H1 (cell line): ENCODE data around the gene PNO1. TPM values are rescaled to one million over a fixed set of nuclear protein-coding genes. Genes with fewer than 3 reads are reported as not detected.

Experiments used
- CTCF ChIA-PET: fragments of 300-600 bp; sonication (Branson Sonifier 250); formaldehyde crosslinking; loops from one replicate; lab custom pipeline; 2021; ENCODE audit not compliant: partially characterized antibody; lab: Charles Lee
- POLR2A ChIA-PET: fragments of 300-600 bp; sonication (Branson Sonifier 250); formaldehyde crosslinking; loops from one replicate; lab custom pipeline; 2021; ENCODE audit warnings: inconsistent platforms; ENCODE audit not compliant: partially characterized antibody; lab: Charles Lee
- DNase-seq, 2 experiments: peaks; one replicate each; pipeline versions ENCODE4 v3.0.0 to v3.0.0-alpha.2; 2010 to 2022; ENCODE audit warnings: low spot score in 2 of 2, low read depth in 1 of 2, mixed read lengths in 1 of 2
- FAIRE-seq: peaks from 2 replicates; lab custom pipeline; 2011; peaks lifted over from hg19 to GRCh38; lab: Jason Lieb, UNC
- H2AFZ ChIP-seq: 2 replicates; pipeline ENCODE4 v1.8.1; 2012; ENCODE audit warnings: low read length, inconsistent platforms
- H2AK5ac ChIP-seq: 2 replicates; pipeline ENCODE4 v1.6.1; 2013; ENCODE audit warnings: low read depth, low read length
- H2BK120ac ChIP-seq: replicated peaks from 2 replicates; pipeline ENCODE3; 2013; ENCODE audit warnings: low read depth, low read length, inconsistent platforms
- H2BK12ac ChIP-seq: 2 replicates; pipeline ENCODE4 v1.6.1; 2013; ENCODE audit warnings: low read depth, low read length
- H2BK15ac ChIP-seq: 2 replicates; pipeline ENCODE4 v1.6.1; 2013; ENCODE audit warnings: low read length
- H2BK20ac ChIP-seq: 2 replicates; pipeline ENCODE4 v1.6.1; 2013; ENCODE audit warnings: low read length
- H2BK5ac ChIP-seq: 2 replicates; pipeline ENCODE4 v1.6.1; 2013; ENCODE audit warnings: low read depth, low read length
- H3K14ac ChIP-seq: 2 replicates; pipeline ENCODE4 v1.6.1; 2013; ENCODE audit warnings: inconsistent platforms; ENCODE audit not compliant: insufficient read length
- H3K18ac ChIP-seq: 2 replicates; pipeline ENCODE4 v1.6.1; 2013; ENCODE audit warnings: low read length; ENCODE audit errors: extremely low read depth
- H3K23ac ChIP-seq: 2 replicates; pipeline ENCODE4 v1.6.1; 2013; ENCODE audit warnings: inconsistent platforms; ENCODE audit not compliant: insufficient read length
- H3K23me2 ChIP-seq: 2 replicates; pipeline ENCODE4 v1.6.1; 2013; ENCODE audit warnings: low read depth, low read length
- H3K27ac ChIP-seq: 2 replicates; pipeline ENCODE4 v1.6.1; 2011; ENCODE audit warnings: low read depth, low read length, inconsistent platforms
- H3K27me3 ChIP-seq, 4 experiments: replicated peaks in 1 of 4; 1 replicate in 1 of 4; 2 replicates in 3 of 4; pipeline versions ENCODE4 v1.6.1 to v1.8.1; 2011 to 2013; ENCODE audit warnings: low read length in 3 of 4, mild to moderate bottlenecking in 3 of 4, inconsistent platforms in 2 of 4, mixed read lengths in 2 of 4, moderate library complexity in 1 of 4; ENCODE audit not compliant: control insufficient read depth in 3 of 4, insufficient read depth in 3 of 4; ENCODE audit errors: extremely low read depth in 1 of 4
- H3K36me3 ChIP-seq, 4 experiments: 2 replicates each; pipeline versions ENCODE4 v1.6.1 to v1.8.1; 2011 to 2013; ENCODE audit warnings: mild to moderate bottlenecking in 4 of 4, low read length in 3 of 4, moderate library complexity in 2 of 4, control low read depth in 1 of 4, inconsistent platforms in 1 of 4; ENCODE audit not compliant: insufficient read depth in 4 of 4, control insufficient read depth in 2 of 4
- H3K4ac ChIP-seq: replicated peaks from 2 replicates; pipeline ENCODE3; 2013; ENCODE audit warnings: low read length, low read depth, mixed read lengths, inconsistent platforms; ENCODE audit not compliant: insufficient read length
- H3K4me1 ChIP-seq, 4 experiments: replicated peaks in 1 of 4; 1 replicate in 1 of 4; 2 replicates in 3 of 4; pipeline versions ENCODE4 v1.6.1 to v1.8.1; 2011 to 2013; ENCODE audit warnings: low read length in 3 of 4, inconsistent platforms in 2 of 4, mixed read lengths in 1 of 4; ENCODE audit not compliant: insufficient read depth in 4 of 4, control insufficient read depth in 3 of 4
- H3K4me2 ChIP-seq, 2 experiments: 2 replicates each; pipeline versions ENCODE4 v1.6.1 to v1.8.1; 2011 to 2013; ENCODE audit warnings: low read depth in 2 of 2, low read length in 2 of 2, control low read depth in 1 of 2, inconsistent platforms in 1 of 2, mild to moderate bottlenecking in 1 of 2; ENCODE audit not compliant: insufficient read depth in 1 of 2
- H3K4me3 ChIP-seq, 4 experiments: fragments of 200-600, 300-600 bp in 1 of 4; sonication (generic), shearing (Covaris generic), sonication (Bioruptor Twin) in 1 of 4; 2 replicates each; pipeline versions ENCODE4 v1.5.1 to v1.8.1; 2011 to 2016; ENCODE audit warnings: low read length in 4 of 4, low read depth in 3 of 4, control low read depth in 2 of 4, inconsistent platforms in 2 of 4, mild to moderate bottlenecking in 2 of 4, mixed read lengths in 1 of 4, moderate library complexity in 1 of 4; ENCODE audit not compliant: insufficient read depth in 2 of 4; ENCODE audit errors: extremely low read depth in 1 of 4
- H3K56ac ChIP-seq: replicated peaks from 2 replicates; pipeline ENCODE3; 2013; ENCODE audit warnings: low read depth, mild to moderate bottlenecking, mixed read lengths, low read length, inconsistent platforms; ENCODE audit not compliant: insufficient read length
- H3K79me1 ChIP-seq: 2 replicates; pipeline ENCODE4 v1.6.1; 2013; ENCODE audit warnings: low read depth, low read length, control low read depth
- H3K79me2 ChIP-seq, 2 experiments: 2 replicates each; pipeline versions ENCODE4 v1.6.1 to v1.8.1; 2012 to 2013; ENCODE audit warnings: low read length in 2 of 2, mild to moderate bottlenecking in 2 of 2, inconsistent platforms in 1 of 2; ENCODE audit not compliant: insufficient read depth in 2 of 2, control insufficient read depth in 1 of 2
- H3K9ac ChIP-seq, 4 experiments: replicated peaks in 1 of 4; 1 replicate in 1 of 4; 2 replicates in 3 of 4; pipeline versions ENCODE4 v1.6.1 to v1.8.1; 2011 to 2013; ENCODE audit warnings: low read depth in 3 of 4, low read length in 3 of 4, control low read depth in 2 of 4, mild to moderate bottlenecking in 2 of 4, moderate library complexity in 2 of 4, inconsistent platforms in 1 of 4; ENCODE audit errors: extremely low read depth in 1 of 4
- H3K9me3 ChIP-seq, 2 experiments: 2 replicates each; pipeline versions ENCODE4 v1.6.1 to v1.8.1; 2012 to 2013; ENCODE audit warnings: mild to moderate bottlenecking in 2 of 2, moderate library complexity in 2 of 2, control low read depth in 1 of 2, inconsistent platforms in 1 of 2, low read depth in 1 of 2, low read length in 1 of 2, mixed read lengths in 1 of 2; ENCODE audit not compliant: insufficient read depth in 2 of 2
- H4K20me1 ChIP-seq, 2 experiments: replicated peaks in 1 of 2; 2 replicates each; pipeline versions ENCODE3 to v1.8.1; 2011 to 2013; ENCODE audit warnings: inconsistent platforms in 2 of 2, low read length in 2 of 2, mild to moderate bottlenecking in 1 of 2; ENCODE audit not compliant: insufficient read depth in 2 of 2, control insufficient read depth in 1 of 2
- H4K5ac ChIP-seq: 2 replicates; pipeline ENCODE4 v1.6.1; 2013; ENCODE audit warnings: low read length, low read depth, mixed read lengths, inconsistent platforms; ENCODE audit not compliant: insufficient read length
- H4K8ac ChIP-seq: 2 replicates; pipeline ENCODE4 v1.8.0; 2013; ENCODE audit warnings: mild to moderate bottlenecking, moderate library complexity, low read length, inconsistent platforms; ENCODE audit not compliant: insufficient read depth; ENCODE audit errors: extremely low read depth
- H4K91ac ChIP-seq: replicated peaks from 2 replicates; pipeline ENCODE3; 2013; ENCODE audit warnings: low read length, mixed read lengths, inconsistent platforms; ENCODE audit not compliant: insufficient read length
- ASH2L ChIP-seq: fragments of 200-600, 300-600 bp; sonication (generic); IDR thresholded peaks from one replicate; pipeline ENCODE4 v1.7.1; 2017; ENCODE audit warnings: low read length
- ATF2 ChIP-seq: IDR thresholded peaks from 2 replicates; pipeline ENCODE4 v1.6.1; 2012; ENCODE audit warnings: low read length, inconsistent platforms
- BCL11A ChIP-seq, 2 experiments: IDR thresholded peaks; one replicate each; pipeline ENCODE4 v1.6.1; 2011; ENCODE audit warnings: low read depth in 2 of 2, low read length in 2 of 2, mild to moderate bottlenecking in 2 of 2
- E2F6 ChIP-seq: IDR thresholded peaks from 2 replicates; pipeline ENCODE4 v1.6.1; 2012; ENCODE audit warnings: inconsistent platforms
- EZH2 ChIP-seq: fragments of 200-600 bp; sonication (generic); IDR thresholded peaks from 2 replicates; pipeline ENCODE4 v1.7.1; 2012; ENCODE audit warnings: low read depth, mild to moderate bottlenecking, moderate library complexity, low read length, inconsistent platforms; ENCODE audit not compliant: severe bottlenecking
- HDAC2 ChIP-seq, 2 experiments: fragments of 300-600 bp in 1 of 2; sonication (generic) in 1 of 2; IDR thresholded peaks; 2 replicates each; pipeline ENCODE4 v1.6.1; 2011 to 2012; ENCODE audit warnings: low read depth in 2 of 2, low read length in 2 of 2, mild to moderate bottlenecking in 2 of 2, moderate library complexity in 2 of 2, borderline replicate concordance in 1 of 2, inconsistent platforms in 1 of 2
- JUN ChIP-seq: IDR thresholded peaks from 2 replicates; pipeline ENCODE4 v1.6.1; 2011; ENCODE audit warnings: low read depth, mild to moderate bottlenecking, improper control_type of control experiment, low read length
- NANOG ChIP-seq: IDR thresholded peaks from 2 replicates; pipeline ENCODE4 v1.6.1; 2011; ENCODE audit warnings: low read length, low read depth, mild to moderate bottlenecking, inconsistent platforms; ENCODE audit not compliant: insufficient read depth, poor library complexity, severe bottlenecking
- POLR2AphosphoS5 ChIP-seq: IDR thresholded peaks from 2 replicates; pipeline ENCODE4 v1.6.1; 2011; ENCODE audit warnings: low read depth, low read length
- WGBS, 2 experiments: shearing (Covaris generic) in 1 of 2; methylation state at CpG; one replicate each; pipeline versions ENCODE4 v1.1.6 to v1.1.7; 2013 to 2015; ENCODE audit warnings: low lambda C conversion rate in 2 of 2, mixed read lengths in 2 of 2, inconsistent platforms in 1 of 2, low coverage in 1 of 2, missing lambda C conversion rate in 1 of 2; ENCODE audit not compliant: insufficient replicate concordance in 2 of 2, insufficient coverage in 1 of 2, insufficient read length in 1 of 2; ENCODE audit errors: extremely low coverage in 1 of 2, missing lambda C conversion rate in 1 of 2; 5-methylcytosine and 5-hydroxymethylcytosine counted together
- polyA plus RNA-seq, 7 experiments: library from polyadenylated mRNA; depleted of rRNA in 3 of 7; stranded (reverse) in 5 of 7; unstranded in 2 of 7; fragments of >200 nt in 5 of 7; fragments of 200-250 nt in 2 of 7; gene quantifications; 1 replicate in 5 of 7; 2 replicates in 1 of 7; 4 replicates in 1 of 7; pipeline versions ENCODE4 v1.2.1 to v1.2.3, GENCODE V29; 2011 to 2013; ENCODE audit warnings: missing spikeins in 2 of 7, mixed read lengths in 2 of 7
- total RNA-seq: library from RNA; stranded (reverse); fragmentation: NEBNext Ultra II Directional; extraction: Animal tissue kit (Norgen Biotek cat#: 25700); gene quantifications from 2 replicates; pipeline ENCODE4 v1.2.1, GENCODE V29; 2021

PNO1 gene
- total and polyA plus RNA-seq, 2 of the 8 experiments (the other 6 are each of a cell fraction or from before 2014, with no cell fraction given) = 18.6 to 33.2 TPM

GRCh38 chr2:68152681-68153347, 4.9 kb upstream of the PNO1 start:
- Histone ChIP-seq H3K36me3 (no peaks in the 10 kb centered on the region), H3K14ac (no peak overlapping the region), H3K4me2 (no peak overlapping the region), H4K91ac (no peak overlapping the region), H3K4me1 (peaks cover 0 to 2% (median 1%) of the 10 kb centered on the region in 4 experiments; a peak in 2 of 7 replicates), H3K18ac (no peak overlapping the region), H2AFZ (no peak overlapping the region), H3K23ac (no peak overlapping the region), H3K4me3 (no peak overlapping the region), H3K9me3 (no peaks in the 10 kb centered on the region), H4K20me1 (no peaks in the 10 kb centered on the region), H2AK5ac (no peak overlapping the region), H2BK5ac (no peak overlapping the region), H3K27me3 (no peaks in the 10 kb centered on the region), H3K23me2 (peaks cover 4% of the 10 kb centered on the region), H3K56ac (no peak overlapping the region), H2BK120ac (no peak overlapping the region), H2BK15ac (no peak overlapping the region), H2BK12ac (no peak overlapping the region), H3K9ac (no peak overlapping the region; a peak in 1 of 7 replicates), H2BK20ac (no peak overlapping the region), H4K5ac (no peak overlapping the region), H3K79me1 (peaks cover 4% of the 10 kb centered on the region), H3K27ac (no peak overlapping the region), H4K8ac (no peak overlapping the region), H3K79me2 (peaks cover 0 to 22% of the 10 kb centered on the region in 2 experiments; a peak in 2 of 4 replicates), H3K4ac (no peak overlapping the region)
- no peak for FAIRE-seq
- WGBS, 2 experiments = 82% methylated on average over 3 of the region's 3 CpGs; no CpG with 5 or more reads in 1 of the 2 experiments
- DNase-seq = no peak
- ChIA-PET POLR2A (interaction anchor here (0.6 to 0.7 kb wide), 2 partner anchors 9 to 90 kb away, joined by 3 read pairs; partner anchors contain the start of gene C1D), CTCF (interaction anchor here (0.7 to 2.0 kb wide), 7 partner anchors 12 to 918 kb away, joined by 3 to 10 read pairs (median 3); no protein-coding TSS in a partner anchor)
- TF ChIP-seq BCL11A (IDR thresholded peaks at IDR 0.05; ENCODE audit: low read depth in 2 of 2, low read length in 2 of 2) (no peak), JUN (no peak), E2F6 (no peak), ASH2L (no peak), NANOG (no peak), POLR2AphosphoS5 (no peak), HDAC2 (IDR thresholded peaks at IDR 0.05; ENCODE audit: borderline replicate concordance in 1 of 2, low read depth in 2 of 2, low read length in 2 of 2) (no peak), EZH2 (no peak), ATF2 (no peak)
